MM.1S (cell line): ENCODE measurements around the gene SPATS2.

ENCODE experiments used
- CTCF ChIP-seq: fragments of 300-600 bp; sonication (generic); IDR thresholded peaks from 2 replicates; pipeline ENCODE4 v1.5.1; 2016; ENCODE audit warnings: antibody characterized with exemption, low read length, mixed read lengths
- EZH2 ChIP-seq: fragments of 300-600 bp; sonication (generic); optimal IDR thresholded peaks from 2 replicates; pipeline ENCODE3; 2017; ENCODE audit warnings: low read depth, mild to moderate bottlenecking, antibody characterized with exemption, low read length, mixed read lengths

GRCh38 chr12:49389387-49389703 is 22.1 kb downstream of the SPATS2 start:
- TF ChIP-seq CTCF, result no peak
- TF ChIP-seq EZH2, result no peak
